Stimulated activated CD4-positive, alpha-beta T cell treated with anti-CD3 and anti-CD28 coated beads, TNF-alpha, amount 100 ng/mL, for 24 hours (primary cell): ENCODE results near the gene ZIC2.
"Not testable (repeated sequence)": the region's sequence is repeated elsewhere in the genome, so short reads cannot be mapped to it uniquely, and the experiment has no call there.

Experiments
- DNase-seq, 3 experiments: peaks; one replicate each; pipeline ENCODE4 v3.0.0-alpha.2; 2020; ENCODE audit warnings: low read depth in 3 of 3

ZIC2 gene

GRCh38 chr13:100019780-100020356, 38.3 kb downstream of the ZIC2 start:
- no peak for DNase-seq

- no peak for DNase-seq
These were observed 41.2 kb downstream of the ZIC2 start for GRCh38 chr13:100022798-100023197.

- DNase-seq = no peak
These were observed 42.4 kb downstream of the ZIC2 start for GRCh38 chr13:100024023-100024422.

- no peak for DNase-seq
These were observed 48.3 kb downstream of the ZIC2 start for GRCh38 chr13:100029933-100030332.

- DNase-seq = not testable (repeated sequence)
These were observed 51.1 kb downstream of the ZIC2 start for GRCh38 chr13:100032642-100033041.

- DNase-seq = no peak
These were observed 54.4 kb downstream of the ZIC2 start for GRCh38 chr13:100035936-100036335.
